Esophagus squamous epithelium (tissue), 4 donors: Measurements from ENCODE around the gene SLCO1A2.

Source experiments
- CTCF ChIP-seq, 6 experiments: fragments of 450-650 bp in 4 of 6; fragments of 200-600 bp in 2 of 6; sonication (generic) in 2 of 6; IDR thresholded peaks; one replicate each; pipeline ENCODE4 v1.5.1; 2016 to 2019; ENCODE audit warnings: antibody characterized with exemption in 6 of 6, mild to moderate bottlenecking in 4 of 6, moderate library complexity in 4 of 6
- POLR2A ChIP-seq, 4 donors: fragments of 450-650 bp; IDR thresholded peaks; one replicate each; pipeline ENCODE4 v1.6.1; 2017; ENCODE audit warnings: antibody characterized with exemption in 4 of 4, mild to moderate bottlenecking in 4 of 4, moderate library complexity in 3 of 4

DNA sequence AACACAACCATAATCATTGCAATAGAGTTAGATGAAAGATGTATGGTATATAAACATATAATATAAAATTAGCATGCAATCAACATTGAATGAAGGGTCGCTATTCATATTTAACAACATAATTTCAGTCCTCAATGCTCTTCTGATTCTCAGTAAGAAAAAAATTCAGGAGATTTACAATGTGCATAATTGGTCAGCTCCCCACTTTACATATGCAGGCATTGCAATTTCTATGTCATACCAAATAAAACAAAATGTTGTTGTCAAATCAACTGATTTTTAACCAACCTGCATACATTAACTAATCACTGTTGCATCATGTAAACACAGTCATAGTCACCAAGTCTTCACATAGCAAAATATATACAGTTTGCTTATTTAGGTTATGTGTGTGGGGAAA, 5.2 kb upstream of the SLCO1A2 start:
- TF ChIP-seq CTCF (IDR thresholded peaks at IDR 0.05) (no peak), POLR2A (IDR thresholded peaks at IDR 0.05) (no peak)
